Effector memory CD8-positive, alpha-beta T cell (primary cell): ENCODE data around the gene THAP6.
"Not testable (repeated sequence)": the region's sequence is repeated elsewhere in the genome, so short reads cannot be mapped to it uniquely, and the experiment has no call there.

Source experiments
- ATAC-seq: fragments of 150-1000 bp; cut with Tn5 transposase; replicated peaks from 2 replicates; pipeline ENCODE4 v1.10.0; 2021; ENCODE audit warnings: mild to moderate bottlenecking, moderate library complexity
- DNase-seq, 3 experiments: peaks; one replicate each; pipeline ENCODE4 v3.0.0; 2021
- H3K27ac Mint-ChIP-seq, 2 donors: one replicate each; pipeline ENCODE4 v1.8.0; 2022; ENCODE audit warnings: mild to moderate bottlenecking in 2 of 2, mixed read lengths in 2 of 2, moderate library complexity in 2 of 2
- H3K27me3 Mint-ChIP-seq, 2 donors: one replicate each; pipeline ENCODE4 v1.8.0; 2022; ENCODE audit warnings: mixed read lengths in 2 of 2
- H3K36me3 Mint-ChIP-seq: one replicate; pipeline ENCODE4 v1.8.0; 2022; ENCODE audit warnings: mild to moderate bottlenecking, moderate library complexity, mixed read lengths; ENCODE audit not compliant: insufficient read depth
- H3K4me1 Mint-ChIP-seq, 2 donors: one replicate each; pipeline ENCODE4 v1.8.0; 2022; ENCODE audit warnings: low read depth in 2 of 2, mixed read lengths in 2 of 2
- H3K4me3 Mint-ChIP-seq, 2 donors: one replicate each; pipeline ENCODE4 v1.8.0; 2022; ENCODE audit warnings: mild to moderate bottlenecking in 2 of 2, mixed read lengths in 2 of 2, moderate library complexity in 2 of 2
- H3K9me3 Mint-ChIP-seq, 2 donors: one replicate each; pipeline ENCODE4 v1.8.0; 2022; ENCODE audit warnings: mixed read lengths in 2 of 2

THAP6 gene

GRCh38 chr4:75509592-75509991, 4.7 kb upstream of the THAP6 start:
- not testable (repeated sequence) for DNase-seq, H3K27me3 Mint-ChIP-seq, H3K9me3 Mint-ChIP-seq, ATAC-seq
- peak overlapping the region in 1 of 2 donors; percentile 7 for H3K4me3 Mint-ChIP-seq
- peak overlapping the region; percentile 2 to 56 for H3K27ac Mint-ChIP-seq
- peaks cover 38% of the 10 kb centered on the region for H3K36me3 Mint-ChIP-seq
- H3K4me1 Mint-ChIP-seq = peaks cover 24 to 46% of the 10 kb centered on the region in 2 donors

GRCh38 chr4:75511841-75512240, 2.4 kb upstream of the THAP6 start:
- H3K27me3 Mint-ChIP-seq = no peaks in the 10 kb centered on the region
- no peak overlapping the region for H3K27ac Mint-ChIP-seq
- no peak overlapping the region for H3K4me3 Mint-ChIP-seq
- H3K9me3 Mint-ChIP-seq = no peaks in the 10 kb centered on the region
- ATAC-seq (no peak), DNase-seq (no peak)
- peaks cover 29% of the 10 kb centered on the region for H3K36me3 Mint-ChIP-seq
- peaks cover 24 to 45% of the 10 kb centered on the region in 2 donors for H3K4me1 Mint-ChIP-seq

GRCh38 chr4:75512386-75513211, 1.7 kb upstream of the THAP6 start:
- no peaks in the 10 kb centered on the region for H3K9me3 Mint-ChIP-seq
- H3K36me3 Mint-ChIP-seq = peaks cover 28% of the 10 kb centered on the region
- H3K4me1 Mint-ChIP-seq = peaks cover 24 to 42% of the 10 kb centered on the region in 2 donors
- ATAC-seq = no peak
- H3K27me3 Mint-ChIP-seq = no peaks in the 10 kb centered on the region
- H3K27ac Mint-ChIP-seq = no peak overlapping the region
- no peak overlapping the region for H3K4me3 Mint-ChIP-seq
- DNase-seq = peak in 1 of 3 experiments; percentile 1

- peaks cover 24 to 43% of the 10 kb centered on the region in 2 donors for H3K4me1 Mint-ChIP-seq
- no peaks in the 10 kb centered on the region for H3K9me3 Mint-ChIP-seq
- no peak overlapping the region for H3K4me3 Mint-ChIP-seq
- no peak for DNase-seq
- no peaks in the 10 kb centered on the region for H3K27me3 Mint-ChIP-seq
- H3K27ac Mint-ChIP-seq = no peak overlapping the region
- peaks cover 31% of the 10 kb centered on the region for H3K36me3 Mint-ChIP-seq
- ATAC-seq = no peak
Observed at GRCh38 chr4:75513526-75514130, 645 bp upstream of the THAP6 start.

GRCh38 chr4:75514949-75515612, 808 bp downstream of the THAP6 start:
- Mint-ChIP-seq H3K36me3 (peaks cover 41% of the 10 kb centered on the region), H3K9me3 (no peaks in the 10 kb centered on the region), H3K27ac (no peak overlapping the region), H3K27me3 (no peaks in the 10 kb centered on the region), H3K4me3 (no peak overlapping the region), H3K4me1 (peaks cover 23 to 39% of the 10 kb centered on the region in 2 donors)
- DNase-seq = peak in 2 of 3 experiments; percentile 1 to 3
- no peak for ATAC-seq

GRCh38 chr4:75516144-75516543, 1.9 kb downstream of the THAP6 start:
- no peaks in the 10 kb centered on the region for H3K9me3 Mint-ChIP-seq
- no peak overlapping the region for H3K4me3 Mint-ChIP-seq
- H3K27me3 Mint-ChIP-seq = no peaks in the 10 kb centered on the region
- ATAC-seq (no peak), DNase-seq (no peak)
- H3K4me1 Mint-ChIP-seq = peaks cover 24 to 38% of the 10 kb centered on the region in 2 donors
- no peak overlapping the region for H3K27ac Mint-ChIP-seq
- H3K36me3 Mint-ChIP-seq = peaks cover 45% of the 10 kb centered on the region

GRCh38 chr4:75519452-75519851, 5.2 kb downstream of the THAP6 start:
- H3K27ac Mint-ChIP-seq, H3K9me3 Mint-ChIP-seq, DNase-seq, H3K27me3 Mint-ChIP-seq, ATAC-seq, H3K4me3 Mint-ChIP-seq: not testable (repeated sequence)
- Mint-ChIP-seq H3K4me1 (peaks cover 21 to 39% of the 10 kb centered on the region in 2 donors), H3K36me3 (peaks cover 63% of the 10 kb centered on the region)

- H3K4me1 Mint-ChIP-seq = peaks cover 10 to 13% of the 10 kb centered on the region in 2 donors
- H3K9me3 Mint-ChIP-seq = no peaks in the 10 kb centered on the region
- no peak overlapping the region for H3K27ac Mint-ChIP-seq
- ATAC-seq (no peak), DNase-seq (no peak)
- H3K4me3 Mint-ChIP-seq = no peak overlapping the region
- H3K36me3 Mint-ChIP-seq = peaks cover 69% of the 10 kb centered on the region
- no peaks in the 10 kb centered on the region for H3K27me3 Mint-ChIP-seq
Observed at GRCh38 chr4:75525086-75525485, 10.8 kb downstream of the THAP6 start.

- H3K27me3 Mint-ChIP-seq = no peaks in the 10 kb centered on the region
- peaks cover 65% of the 10 kb centered on the region for H3K36me3 Mint-ChIP-seq
- DNase-seq (no peak), ATAC-seq (no peak)
- peaks cover 4 to 5% of the 10 kb centered on the region in 2 donors for H3K4me1 Mint-ChIP-seq
- H3K27ac Mint-ChIP-seq = no peak overlapping the region
- H3K9me3 Mint-ChIP-seq = no peaks in the 10 kb centered on the region
- H3K4me3 Mint-ChIP-seq = no peak overlapping the region
Observed at GRCh38 chr4:75525910-75526309, 11.6 kb downstream of the THAP6 start.

- Mint-ChIP-seq H3K36me3 (peaks cover 65% of the 10 kb centered on the region), H3K4me3 (no peak overlapping the region), H3K4me1 (peaks cover 4% of the 10 kb centered on the region in 2 donors), H3K27ac (no peak overlapping the region), H3K27me3 (no peaks in the 10 kb centered on the region), H3K9me3 (peaks cover 0 to 7% of the 10 kb centered on the region in 2 donors)
- DNase-seq (no peak), ATAC-seq (no peak)
Observed at GRCh38 chr4:75527482-75527881, 13.2 kb downstream of the THAP6 start.

GRCh38 chr4:75530556-75531322, 16.5 kb downstream of the THAP6 start:
- DNase-seq = no peak
- peaks cover 39% of the 10 kb centered on the region for H3K36me3 Mint-ChIP-seq
- no peak overlapping the region for H3K27ac Mint-ChIP-seq
- H3K4me3 Mint-ChIP-seq = no peak overlapping the region
- peaks cover 6 to 7% of the 10 kb centered on the region in 2 donors for H3K9me3 Mint-ChIP-seq
- H3K27me3 Mint-ChIP-seq = no peaks in the 10 kb centered on the region
- ATAC-seq = no peak
- H3K4me1 Mint-ChIP-seq = no peaks in the 10 kb centered on the region

- not testable (repeated sequence) for H3K27me3 Mint-ChIP-seq, H3K4me1 Mint-ChIP-seq, DNase-seq, H3K4me3 Mint-ChIP-seq, H3K9me3 Mint-ChIP-seq, ATAC-seq, H3K27ac Mint-ChIP-seq
- H3K36me3 Mint-ChIP-seq = peaks cover 32% of the 10 kb centered on the region
Observed at GRCh38 chr4:75531536-75532143, 17.4 kb downstream of the THAP6 start.
